ENCODE data around the gene AKNAD1.

Gene AKNAD1

GRCh38 chr1:108843390-108844137, 13.3 kb downstream of the AKNAD1 start:
- DNase-seq, result no peak
- H3K27me3 ChIP-seq (ENCODE audit: insufficient read depth, low read depth, severe bottlenecking), result no peaks in the 10 kb centered on the region
- H3K4me3 ChIP-seq (ENCODE audit: low read depth, low read length), result no peak overlapping the region
- no peak overlapping the region for H3K27ac ChIP-seq
- no peaks in the 10 kb centered on the region for H3K9me3 ChIP-seq (ENCODE audit: severe bottlenecking)
- H3K36me3 ChIP-seq, result no peaks in the 10 kb centered on the region
- TF ChIP-seq CTCF (IDR thresholded peaks at IDR 0.05; ENCODE audit: low read depth, low read length), result no peak

DNA sequence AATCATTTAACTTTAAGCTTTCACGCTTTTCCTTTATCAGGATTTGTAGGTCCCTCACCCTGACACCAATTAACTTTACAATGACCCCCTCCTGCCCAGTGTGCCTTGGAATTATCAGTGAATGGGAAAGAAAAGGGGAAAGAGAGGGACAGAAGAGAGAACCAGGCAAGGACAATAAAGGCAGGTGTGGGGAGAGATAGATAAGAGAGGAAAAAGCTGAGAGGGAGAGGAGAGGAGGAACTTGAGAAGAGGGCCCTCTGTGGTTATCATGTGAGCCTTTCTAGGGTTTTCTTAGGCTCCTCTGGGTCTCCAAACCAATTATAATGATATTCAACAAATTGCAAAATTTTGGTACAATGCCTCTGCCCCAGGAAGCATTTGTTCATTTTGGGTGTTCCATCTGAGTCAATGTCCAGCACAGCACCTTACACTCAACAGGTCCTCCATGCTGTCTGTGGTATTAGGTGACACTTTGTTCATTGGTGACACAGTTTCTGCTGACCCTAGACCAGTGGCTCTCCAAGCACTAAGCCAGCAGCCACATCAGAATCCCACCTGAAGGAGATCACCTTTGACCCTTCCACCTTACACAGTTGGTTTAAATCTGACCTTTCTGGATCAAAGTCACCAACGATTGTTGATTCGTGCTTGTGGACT, 14.2 kb downstream of the AKNAD1 start:
- Histone ChIP-seq H3K27me3 (ENCODE audit: insufficient read depth, low read depth, severe bottlenecking) (no peaks in the 10 kb centered on the region), H3K27ac (no peak overlapping the region), H3K36me3 (no peaks in the 10 kb centered on the region), H3K9me3 (ENCODE audit: severe bottlenecking) (no peaks in the 10 kb centered on the region), H3K4me3 (ENCODE audit: low read depth, low read length) (no peak overlapping the region)
- no peak for TF ChIP-seq CTCF (IDR thresholded peaks at IDR 0.05; ENCODE audit: low read depth, low read length)
- no peak for DNase-seq

DNA sequence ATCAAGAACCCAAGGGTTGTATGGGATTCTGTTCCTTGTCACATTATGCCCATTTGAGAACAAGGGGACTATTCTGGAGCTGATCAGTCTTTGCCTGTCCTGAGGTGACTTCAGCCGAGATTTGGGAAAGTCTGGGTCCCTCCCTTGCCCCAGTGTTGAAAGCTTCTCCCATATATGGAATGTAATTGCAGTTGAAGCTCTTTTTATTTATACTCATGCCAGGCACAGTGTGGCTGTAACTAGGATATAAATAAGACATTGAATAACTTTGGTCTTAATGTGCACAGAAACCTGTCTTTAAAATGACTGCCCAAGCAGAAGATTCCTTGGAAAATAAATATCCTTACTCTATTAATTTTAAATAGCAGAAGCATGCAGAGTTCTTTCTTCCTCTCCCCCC, 15.2 kb downstream of the AKNAD1 start:
- TF ChIP-seq CTCF (IDR thresholded peaks at IDR 0.05; ENCODE audit: low read depth, low read length), result no peak
- no peaks in the 10 kb centered on the region for H3K9me3 ChIP-seq (ENCODE audit: severe bottlenecking)
- no peak for DNase-seq
- no peaks in the 10 kb centered on the region for H3K36me3 ChIP-seq
- H3K27ac ChIP-seq, result no peak overlapping the region
- no peak overlapping the region for H3K4me3 ChIP-seq (ENCODE audit: low read depth, low read length)
- H3K27me3 ChIP-seq (ENCODE audit: insufficient read depth, low read depth, severe bottlenecking), result no peaks in the 10 kb centered on the region

GRCh38 chr1:108832929-108833328, 24.0 kb downstream of the AKNAD1 start:
- Histone ChIP-seq H3K36me3 (no peaks in the 10 kb centered on the region), H3K27me3 (ENCODE audit: insufficient read depth, low read depth, severe bottlenecking) (no peaks in the 10 kb centered on the region), H3K27ac (no peak overlapping the region), H3K9me3 (ENCODE audit: severe bottlenecking) (no peaks in the 10 kb centered on the region), H3K4me3 (ENCODE audit: low read depth, low read length) (no peak overlapping the region)
- no peak for TF ChIP-seq CTCF (IDR thresholded peaks at IDR 0.05; ENCODE audit: low read depth, low read length)
- no peak for DNase-seq

- no peaks in the 10 kb centered on the region for H3K9me3 ChIP-seq (ENCODE audit: severe bottlenecking)
- no peak overlapping the region for H3K27ac ChIP-seq
- no peak for DNase-seq
- no peaks in the 10 kb centered on the region for H3K27me3 ChIP-seq (ENCODE audit: insufficient read depth, low read depth, severe bottlenecking)
- no peaks in the 10 kb centered on the region for H3K36me3 ChIP-seq
- H3K4me3 ChIP-seq (ENCODE audit: low read depth, low read length), result no peak overlapping the region
- no peak for TF ChIP-seq CTCF (IDR thresholded peaks at IDR 0.05; ENCODE audit: low read depth, low read length)
These were observed 25.7 kb downstream of the AKNAD1 start for GRCh38 chr1:108831225-108831624.

All from WERI-Rb-1 (cell line).